Endothelial cell of hepatic sinusoid (primary cell): ENCODE data around the gene TNS4.

Source experiments
- in situ Hi-C: cut with HindIII; loops from 2 replicates; pipeline ENCODE4 v1.10.0; 2017; ENCODE audit warnings: low sequenced_read_pairs

Gene TNS4

GRCh38 chr17:40496170-40496569 is 5.3 kb downstream of the TNS4 start:
- in situ Hi-C loops, result no loop called here

- in situ Hi-C loops, result no loop called here
These were observed 6.3 kb downstream of the TNS4 start for GRCh38 chr17:40495140-40495539.

GRCh38 chr17:40493697-40494096 is 7.7 kb downstream of the TNS4 start:
- in situ Hi-C loops, result no loop called here

- in situ Hi-C loops, result no loop called here
These were observed 9.9 kb downstream of the TNS4 start for GRCh38 chr17:40491486-40491885.

- in situ Hi-C loops, result no loop called here
These were observed 10.4 kb downstream of the TNS4 start for GRCh38 chr17:40490982-40491381.

- in situ Hi-C loops, result no loop called here
These were observed 11.1 kb downstream of the TNS4 start for GRCh38 chr17:40490289-40490853.

GRCh38 chr17:40487371-40488020 is 13.9 kb downstream of the TNS4 start:
- in situ Hi-C loops, result no loop called here

GRCh38 chr17:40486522-40487370 is 14.7 kb downstream of the TNS4 start:
- in situ Hi-C loops, result no loop called here

GRCh38 chr17:40485851-40486521 is 15.4 kb downstream of the TNS4 start:
- in situ Hi-C loops, result no loop called here

- in situ Hi-C loops, result no loop called here
These were observed 16.4 kb downstream of the TNS4 start for GRCh38 chr17:40484973-40485530.

GRCh38 chr17:40484285-40484972 is 17.0 kb downstream of the TNS4 start:
- in situ Hi-C loops, result no loop called here

GRCh38 chr17:40483679-40484078 is 17.7 kb downstream of the TNS4 start:
- in situ Hi-C loops, result no loop called here

- in situ Hi-C loops, result no loop called here
These were observed 18.7 kb downstream of the TNS4 start for GRCh38 chr17:40482722-40483121.

- in situ Hi-C loops, result no loop called here
These were observed 20.3 kb downstream of the TNS4 start for GRCh38 chr17:40481106-40481505.

- in situ Hi-C loops, result no loop called here
These were observed 20.9 kb downstream of the TNS4 start for GRCh38 chr17:40480501-40481003.

GRCh38 chr17:40479754-40480480 is 21.5 kb downstream of the TNS4 start:
- in situ Hi-C loops, result no loop called here

GRCh38 chr17:40478486-40478885 is 22.9 kb downstream of the TNS4 start:
- in situ Hi-C loops, result no loop called here

- in situ Hi-C loops, result no loop called here
These were observed 23.6 kb downstream of the TNS4 start for GRCh38 chr17:40477796-40478195.

- in situ Hi-C loops, result no loop called here
These were observed 26.1 kb downstream of the TNS4 start for GRCh38 chr17:40475234-40475908.
